HG02973 (cell line): ENCODE measurements around the gene TMEM198.

Source experiments
- ATAC-seq: cut with Tn5 transposase; IDR thresholded peaks from one replicate; pipeline ENCODE4 v1.9.1; 2021; ENCODE audit warnings: moderate library complexity; ENCODE audit not compliant: unreplicated experiment

Gene TMEM198

GRCh38 chr2:219542931-219543595 lies 765 bp upstream of the TMEM198 start:
- ATAC-seq: peak; percentile 28

- ATAC-seq: no peak
Measured at GRCh38 chr2:219544567-219544966, 739 bp downstream of the TMEM198 start.

GRCh38 chr2:219545295-219545942 lies 1.6 kb downstream of the TMEM198 start:
- ATAC-seq: no peak

- no peak for ATAC-seq
Measured at GRCh38 chr2:219545943-219546352, 2.1 kb downstream of the TMEM198 start.

- ATAC-seq: no peak
Measured at GRCh38 chr2:219547621-219548020, 3.8 kb downstream of the TMEM198 start.

- no peak for ATAC-seq
Measured at GRCh38 chr2:219548990-219549389, 5.2 kb downstream of the TMEM198 start.

- ATAC-seq: no peak
Measured at GRCh38 chr2:219549619-219550018, 5.8 kb downstream of the TMEM198 start.

GRCh38 chr2:219551441-219552381 lies 7.9 kb downstream of the TMEM198 start:
- peak; percentile 13 for ATAC-seq

- peak; percentile 88 for ATAC-seq
Measured at GRCh38 chr2:219552382-219553167, 8.7 kb downstream of the TMEM198 start.

GRCh38 chr2:219553168-219553417 lies 9.3 kb downstream of the TMEM198 start:
- no peak for ATAC-seq

GRCh38 chr2:219553463-219553963 lies 9.7 kb downstream of the TMEM198 start:
- ATAC-seq: no peak

- no peak for ATAC-seq
Measured at GRCh38 chr2:219554350-219554749, 10.5 kb downstream of the TMEM198 start.

- ATAC-seq: no peak
Measured at GRCh38 chr2:219555956-219556355, 12.1 kb downstream of the TMEM198 start.

GRCh38 chr2:219556413-219556812 lies 12.6 kb downstream of the TMEM198 start:
- no peak for ATAC-seq

- ATAC-seq: no peak
Measured at GRCh38 chr2:219557320-219557719, 13.5 kb downstream of the TMEM198 start.

GRCh38 chr2:219557791-219558785 lies 14.3 kb downstream of the TMEM198 start:
- ATAC-seq: no peak

- ATAC-seq: no peak
Measured at GRCh38 chr2:219559156-219559915, 15.5 kb downstream of the TMEM198 start.

- ATAC-seq: no peak
Measured at GRCh38 chr2:219560037-219560892, 16.4 kb downstream of the TMEM198 start.
